HEK293 (cell line): Measurements from ENCODE around the gene SFT2D3.

ENCODE experiments used
- CTCF ChIA-PET: fragments of 350-600 bp; formaldehyde crosslinking; extraction: SDS; loops from one replicate; lab custom pipeline; 2021; ENCODE audit warnings: antibody characterized with exemption; lab: Yijun Ruan, JAX
- POLR2A ChIA-PET: fragments of 300-600 bp; formaldehyde crosslinking; extraction: SDS; loops from one replicate; lab custom pipeline; 2020; ENCODE audit warnings: antibody characterized with exemption, inconsistent platforms; lab: Yijun Ruan, JAX
- H3K27ac ChIP-seq: fragments of 200-500 bp; sonication (Bioruptor generic); 2 replicates; pipeline ENCODE4 v1.5.1; 2014; ENCODE audit warnings: low read depth, low read length, control low read depth, inconsistent platforms; ENCODE audit errors: extremely low read depth
- H3K36me3 ChIP-seq, 2 experiments: fragments of 200-500 bp in 1 of 2; sonication (Bioruptor generic) in 1 of 2; 1 replicate in 1 of 2; 2 replicates in 1 of 2; pipeline ENCODE4 v1.5.1; 2014 to 2017; ENCODE audit warnings: inconsistent platforms in 2 of 2, low read length in 2 of 2; ENCODE audit not compliant: control insufficient read depth in 2 of 2, insufficient read depth in 1 of 2
- H3K4me1 ChIP-seq: fragments of 200-500 bp; sonication (Bioruptor generic); 2 replicates; pipeline ENCODE4 v1.5.1; 2014; ENCODE audit warnings: mild to moderate bottlenecking, low read length, inconsistent platforms; ENCODE audit not compliant: control insufficient read depth, insufficient read depth
- H3K4me3 ChIP-seq: 2 replicates; pipeline ENCODE4 v1.5.1; 2011; ENCODE audit warnings: low read depth, mild to moderate bottlenecking, control low read depth, low read length, moderate library complexity
- H3K9me3 ChIP-seq: fragments of 200-500 bp; sonication (Bioruptor generic); 2 replicates; pipeline ENCODE4 v1.5.1; 2014; ENCODE audit warnings: low read depth, low read length, inconsistent platforms; ENCODE audit not compliant: control insufficient read depth, insufficient read depth
- OVOL3 ChIP-seq: fragments of 450-650 bp; formaldehyde crosslinking; IDR thresholded peaks from 2 replicates; pipeline ENCODE4 v1.5.1; 2016; ENCODE audit warnings: missing biosample characterization, missing genetic modification characterization
- SCRT2 ChIP-seq: fragments of 450-650 bp; formaldehyde crosslinking; IDR thresholded peaks from 2 replicates; pipeline ENCODE4 v1.5.1; 2016; ENCODE audit warnings: missing biosample characterization, missing genetic modification characterization
- YY1 ChIP-seq: fragments of 450-650 bp; formaldehyde crosslinking; IDR thresholded peaks from 2 replicates; pipeline ENCODE4 v1.5.1; 2018; ENCODE audit warnings: missing biosample characterization, missing genetic modification characterization
- ZFP37 ChIP-seq: fragments of 450-650 bp; formaldehyde crosslinking; IDR thresholded peaks from 2 replicates; pipeline ENCODE4 v1.5.1; 2016; ENCODE audit warnings: missing biosample characterization, missing genetic modification characterization
- ZIC2 ChIP-seq: fragments of 450-650 bp; formaldehyde crosslinking; IDR thresholded peaks from 2 replicates; pipeline ENCODE4 v1.5.1; 2016; ENCODE audit warnings: missing biosample characterization, missing genetic modification characterization
- ZNF16 ChIP-seq: fragments of 450-650 bp; formaldehyde crosslinking; IDR thresholded peaks from 2 replicates; pipeline ENCODE4 v1.5.1; 2016; ENCODE audit warnings: low read depth, missing biosample characterization, missing genetic modification characterization
- ZNF169 ChIP-seq: fragments of 450-650 bp; formaldehyde crosslinking; IDR thresholded peaks from 2 replicates; pipeline ENCODE4 v1.5.1; 2016; ENCODE audit warnings: missing biosample characterization, missing genetic modification characterization
- ZNF175 ChIP-seq: fragments of 450-650 bp; formaldehyde crosslinking; IDR thresholded peaks from 2 replicates; pipeline ENCODE4 v1.5.1; 2016; ENCODE audit warnings: missing biosample characterization, missing genetic modification characterization
- ZNF23 ChIP-seq: fragments of 450-650 bp; formaldehyde crosslinking; IDR thresholded peaks from 2 replicates; pipeline ENCODE4 v1.5.1; 2016; ENCODE audit warnings: missing biosample characterization, missing genetic modification characterization, borderline replicate concordance
- ZNF335 ChIP-seq: fragments of 450-650 bp; formaldehyde crosslinking; conservative IDR thresholded peaks from 2 replicates; pipeline ENCODE4 v1.5.1; 2016; ENCODE audit warnings: missing biosample characterization, missing genetic modification characterization
- ZNF48 ChIP-seq: fragments of 450-650 bp; formaldehyde crosslinking; IDR thresholded peaks from 2 replicates; pipeline ENCODE4 v1.5.1; 2016; ENCODE audit warnings: missing biosample characterization, missing genetic modification characterization
- ZNF501 ChIP-seq: fragments of 450-650 bp; formaldehyde crosslinking; IDR thresholded peaks from 2 replicates; pipeline ENCODE4 v1.5.1; 2016; ENCODE audit warnings: missing biosample characterization, missing genetic modification characterization
- ZNF654 ChIP-seq: fragments of 450-650 bp; formaldehyde crosslinking; IDR thresholded peaks from 2 replicates; pipeline ENCODE4 v1.5.1; 2016; ENCODE audit warnings: low read depth, missing biosample characterization, missing genetic modification characterization
- ZNF670 ChIP-seq: fragments of 450-650 bp; formaldehyde crosslinking; IDR thresholded peaks from 2 replicates; pipeline ENCODE4 v1.5.1; 2016; ENCODE audit warnings: missing biosample characterization, missing genetic modification characterization, low read depth
- ZNF677 ChIP-seq: fragments of 450-650 bp; IDR thresholded peaks from 2 replicates; pipeline ENCODE4 v1.5.0; 2018; ENCODE audit warnings: missing biosample characterization, mild to moderate bottlenecking, missing genetic modification characterization, moderate library complexity
- ZSCAN23 ChIP-seq: fragments of 450-650 bp; formaldehyde crosslinking; IDR thresholded peaks from 2 replicates; pipeline ENCODE4 v1.5.1; 2016; ENCODE audit warnings: missing biosample characterization, missing genetic modification characterization
- TF ChIP-seq, protein P1 (sequence below): IDR thresholded peaks from 2 replicates; pipeline ENCODE4 v1.6.1; 2011; ENCODE audit warnings: mild to moderate bottlenecking, low read depth, low read length, borderline replicate concordance
- TF ChIP-seq, protein P2 (sequence below): fragments of 450-650 bp; formaldehyde crosslinking; IDR thresholded peaks from 2 replicates; pipeline ENCODE4 v1.5.1; 2017; ENCODE audit warnings: missing biosample characterization, mild to moderate bottlenecking, missing genetic modification characterization, moderate library complexity
- TF ChIP-seq, protein P3 (sequence below): sonication (generic); formaldehyde crosslinking; IDR thresholded peaks from 2 replicates; pipeline ENCODE4 v1.8.1; 2022; ENCODE audit warnings: mild to moderate bottlenecking, moderate library complexity, missing genetic modification reagents
- TF ChIP-seq, protein P4 (sequence below): fragments of 450-650 bp; formaldehyde crosslinking; IDR thresholded peaks from 2 replicates; pipeline ENCODE4 v1.5.1; 2016; ENCODE audit warnings: missing biosample characterization, missing genetic modification characterization
- TF ChIP-seq, protein P5 (sequence below): fragments of 450-650 bp; formaldehyde crosslinking; IDR thresholded peaks from 2 replicates; pipeline ENCODE4 v1.5.0; 2017; ENCODE audit warnings: missing biosample characterization, missing genetic modification characterization, borderline replicate concordance
- TF ChIP-seq, protein P6 (sequence below): fragments of 450-650 bp; formaldehyde crosslinking; IDR thresholded peaks from 2 replicates; pipeline ENCODE4 v1.5.1; 2016; ENCODE audit warnings: missing biosample characterization, missing genetic modification characterization
- TF ChIP-seq, protein P7 (sequence below): fragments of 450-650 bp; formaldehyde crosslinking; conservative IDR thresholded peaks from 2 replicates; pipeline ENCODE4 v1.5.1; 2016; ENCODE audit warnings: low read depth, missing biosample characterization, missing genetic modification characterization

The SFT2D3 gene

DNA sequence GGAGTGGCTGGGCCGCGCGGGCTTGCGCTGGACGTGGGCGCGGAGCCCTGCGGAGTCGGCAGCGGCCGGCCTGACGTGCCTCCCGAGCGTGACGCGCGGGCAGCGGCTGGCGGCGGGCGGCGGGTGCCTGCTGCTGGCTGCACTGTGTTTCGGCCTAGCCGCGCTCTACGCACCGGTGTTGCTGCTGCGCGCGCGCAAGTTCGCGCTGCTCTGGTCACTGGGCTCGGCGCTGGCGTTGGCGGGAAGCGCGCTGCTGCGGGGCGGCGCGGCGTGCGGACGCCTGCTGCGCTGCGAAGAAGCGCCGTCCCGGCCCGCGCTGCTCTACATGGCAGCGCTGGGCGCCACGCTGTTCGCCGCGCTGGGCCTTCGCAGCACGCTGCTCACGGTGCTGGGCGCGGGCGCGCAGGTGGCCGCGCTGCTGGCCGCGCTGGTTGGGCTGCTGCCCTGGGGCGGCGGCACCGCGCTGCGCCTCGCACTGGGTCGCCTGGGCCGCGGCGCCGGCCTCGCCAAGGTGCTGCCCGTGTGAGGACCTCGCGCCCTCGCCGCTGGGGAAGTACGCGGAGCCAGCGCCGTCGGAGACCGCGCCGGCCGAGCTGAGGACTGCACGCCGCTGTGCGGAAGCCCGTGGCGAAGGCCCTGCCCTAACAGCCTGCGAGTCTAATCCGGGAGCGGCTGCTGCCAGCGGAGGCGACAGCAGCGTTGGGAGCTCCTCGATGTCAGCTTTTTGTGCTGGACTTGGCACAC, 526 bp downstream of the SFT2D3 start:
- H3K9me3 ChIP-seq = no peaks in the 10 kb centered on the region
- ChIA-PET POLR2A (interaction anchor here (0.7 to 1.9 kb wide), 5 partner anchors 19 to 175 kb away, joined by 3 to 12 read pairs (median 4); partner anchors contain the start of genes IWS1 and LIMS2), CTCF (interaction anchor here (0.6 to 0.8 kb wide), 3 partner anchors 47 to 108 kb away, joined by 3 read pairs; no protein-coding TSS in a partner anchor)
- H3K4me1 ChIP-seq = no peaks in the 10 kb centered on the region; the same call in 1 of the 2 replicates
- peak overlapping the region; percentile 95 for H3K27ac ChIP-seq
- H3K4me3 ChIP-seq = peak overlapping the region; percentile 60
- H3K36me3 ChIP-seq = peaks cover 8 to 29% of the 10 kb centered on the region in 2 experiments
- TF ChIP-seq ZNF169 (tag by site-specific recombination) (no peak), OVOL3 (tag by site-specific recombination) (no peak), YY1 (tag by site-specific recombination) (0 out of 2 replicates have a peak, but pooled peaks have one; percentile 3), ZNF654 (tag by site-specific recombination) (no peak), ZNF677 (tag by site-specific recombination) (0 out of 2 replicates have a peak, but pooled peaks have one; percentile 16), ZFP37 (tag by site-specific recombination) (peak; percentile 58; the same call in 1 of the 2 replicates), ZIC2 (tag by site-specific recombination) (peak; percentile 70; the same call in 1 of the 2 replicates), ZNF335 (tag by site-specific recombination) (peak; percentile 48; the same call in 1 of the 2 replicates), ZNF16 (no peak), SCRT2 (tag by site-specific recombination) (no peak), ZNF670 (tag by site-specific recombination) (no peak), ZNF23 (tag by site-specific recombination) (no peak), ZNF501 (tag by site-specific recombination) (no peak), ZNF175 (tag by site-specific recombination) (no peak), ZNF48 (tag by site-specific recombination) (no peak), ZSCAN23 (tag by site-specific recombination) (no peak)
- TF ChIP-seq, protein P1, sequence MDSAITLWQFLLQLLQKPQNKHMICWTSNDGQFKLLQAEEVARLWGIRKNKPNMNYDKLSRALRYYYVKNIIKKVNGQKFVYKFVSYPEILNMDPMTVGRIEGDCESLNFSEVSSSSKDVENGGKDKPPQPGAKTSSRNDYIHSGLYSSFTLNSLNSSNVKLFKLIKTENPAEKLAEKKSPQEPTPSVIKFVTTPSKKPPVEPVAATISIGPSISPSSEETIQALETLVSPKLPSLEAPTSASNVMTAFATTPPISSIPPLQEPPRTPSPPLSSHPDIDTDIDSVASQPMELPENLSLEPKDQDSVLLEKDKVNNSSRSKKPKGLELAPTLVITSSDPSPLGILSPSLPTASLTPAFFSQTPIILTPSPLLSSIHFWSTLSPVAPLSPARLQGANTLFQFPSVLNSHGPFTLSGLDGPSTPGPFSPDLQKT = no peak
- TF ChIP-seq, protein P2, sequence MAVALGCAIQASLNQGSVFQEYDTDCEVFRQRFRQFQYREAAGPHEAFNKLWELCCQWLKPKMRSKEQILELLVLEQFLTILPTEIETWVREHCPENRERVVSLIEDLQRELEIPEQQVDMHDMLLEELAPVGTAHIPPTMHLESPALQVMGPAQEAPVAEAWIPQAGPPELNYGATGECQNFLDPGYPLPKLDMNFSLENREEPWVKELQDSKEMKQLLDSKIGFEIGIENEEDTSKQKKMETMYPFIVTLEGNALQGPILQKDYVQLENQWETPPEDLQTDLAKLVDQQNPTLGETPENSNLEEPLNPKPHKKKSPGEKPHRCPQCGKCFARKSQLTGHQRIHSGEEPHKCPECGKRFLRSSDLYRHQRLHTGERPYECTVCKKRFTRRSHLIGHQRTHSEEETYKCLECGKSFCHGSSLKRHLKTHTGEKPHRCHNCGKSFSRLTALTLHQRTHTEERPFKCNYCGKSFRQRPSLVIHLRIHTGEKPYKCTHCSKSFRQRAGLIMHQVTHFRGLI (tag by site-specific recombination) = peak; percentile 71; the same call in 1 of the 2 replicates
- TF ChIP-seq, protein P3, sequence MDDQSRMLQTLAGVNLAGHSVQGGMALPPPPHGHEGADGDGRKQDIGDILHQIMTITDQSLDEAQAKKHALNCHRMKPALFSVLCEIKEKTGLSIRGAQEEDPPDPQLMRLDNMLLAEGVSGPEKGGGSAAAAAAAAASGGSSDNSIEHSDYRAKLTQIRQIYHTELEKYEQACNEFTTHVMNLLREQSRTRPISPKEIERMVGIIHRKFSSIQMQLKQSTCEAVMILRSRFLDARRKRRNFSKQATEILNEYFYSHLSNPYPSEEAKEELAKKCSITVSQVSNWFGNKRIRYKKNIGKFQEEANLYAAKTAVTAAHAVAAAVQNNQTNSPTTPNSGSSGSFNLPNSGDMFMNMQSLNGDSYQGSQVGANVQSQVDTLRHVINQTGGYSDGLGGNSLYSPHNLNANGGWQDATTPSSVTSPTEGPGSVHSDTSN = peak; percentile 74
- TF ChIP-seq, protein P4, sequence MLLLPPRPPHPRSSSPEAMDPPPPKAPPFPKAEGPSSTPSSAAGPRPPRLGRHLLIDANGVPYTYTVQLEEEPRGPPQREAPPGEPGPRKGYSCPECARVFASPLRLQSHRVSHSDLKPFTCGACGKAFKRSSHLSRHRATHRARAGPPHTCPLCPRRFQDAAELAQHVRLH (tag by site-specific recombination) = no peak
- TF ChIP-seq, protein P5, sequence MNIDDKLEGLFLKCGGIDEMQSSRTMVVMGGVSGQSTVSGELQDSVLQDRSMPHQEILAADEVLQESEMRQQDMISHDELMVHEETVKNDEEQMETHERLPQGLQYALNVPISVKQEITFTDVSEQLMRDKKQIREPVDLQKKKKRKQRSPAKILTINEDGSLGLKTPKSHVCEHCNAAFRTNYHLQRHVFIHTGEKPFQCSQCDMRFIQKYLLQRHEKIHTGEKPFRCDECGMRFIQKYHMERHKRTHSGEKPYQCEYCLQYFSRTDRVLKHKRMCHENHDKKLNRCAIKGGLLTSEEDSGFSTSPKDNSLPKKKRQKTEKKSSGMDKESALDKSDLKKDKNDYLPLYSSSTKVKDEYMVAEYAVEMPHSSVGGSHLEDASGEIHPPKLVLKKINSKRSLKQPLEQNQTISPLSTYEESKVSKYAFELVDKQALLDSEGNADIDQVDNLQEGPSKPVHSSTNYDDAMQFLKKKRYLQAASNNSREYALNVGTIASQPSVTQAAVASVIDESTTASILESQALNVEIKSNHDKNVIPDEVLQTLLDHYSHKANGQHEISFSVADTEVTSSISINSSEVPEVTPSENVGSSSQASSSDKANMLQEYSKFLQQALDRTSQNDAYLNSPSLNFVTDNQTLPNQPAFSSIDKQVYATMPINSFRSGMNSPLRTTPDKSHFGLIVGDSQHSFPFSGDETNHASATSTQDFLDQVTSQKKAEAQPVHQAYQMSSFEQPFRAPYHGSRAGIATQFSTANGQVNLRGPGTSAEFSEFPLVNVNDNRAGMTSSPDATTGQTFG (tag by site-specific recombination) = no peak
- TF ChIP-seq, protein P6, sequence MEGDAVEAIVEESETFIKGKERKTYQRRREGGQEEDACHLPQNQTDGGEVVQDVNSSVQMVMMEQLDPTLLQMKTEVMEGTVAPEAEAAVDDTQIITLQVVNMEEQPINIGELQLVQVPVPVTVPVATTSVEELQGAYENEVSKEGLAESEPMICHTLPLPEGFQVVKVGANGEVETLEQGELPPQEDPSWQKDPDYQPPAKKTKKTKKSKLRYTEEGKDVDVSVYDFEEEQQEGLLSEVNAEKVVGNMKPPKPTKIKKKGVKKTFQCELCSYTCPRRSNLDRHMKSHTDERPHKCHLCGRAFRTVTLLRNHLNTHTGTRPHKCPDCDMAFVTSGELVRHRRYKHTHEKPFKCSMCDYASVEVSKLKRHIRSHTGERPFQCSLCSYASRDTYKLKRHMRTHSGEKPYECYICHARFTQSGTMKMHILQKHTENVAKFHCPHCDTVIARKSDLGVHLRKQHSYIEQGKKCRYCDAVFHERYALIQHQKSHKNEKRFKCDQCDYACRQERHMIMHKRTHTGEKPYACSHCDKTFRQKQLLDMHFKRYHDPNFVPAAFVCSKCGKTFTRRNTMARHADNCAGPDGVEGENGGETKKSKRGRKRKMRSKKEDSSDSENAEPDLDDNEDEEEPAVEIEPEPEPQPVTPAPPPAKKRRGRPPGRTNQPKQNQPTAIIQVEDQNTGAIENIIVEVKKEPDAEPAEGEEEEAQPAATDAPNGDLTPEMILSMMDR = peak; percentile 63
- TF ChIP-seq, protein P7, sequence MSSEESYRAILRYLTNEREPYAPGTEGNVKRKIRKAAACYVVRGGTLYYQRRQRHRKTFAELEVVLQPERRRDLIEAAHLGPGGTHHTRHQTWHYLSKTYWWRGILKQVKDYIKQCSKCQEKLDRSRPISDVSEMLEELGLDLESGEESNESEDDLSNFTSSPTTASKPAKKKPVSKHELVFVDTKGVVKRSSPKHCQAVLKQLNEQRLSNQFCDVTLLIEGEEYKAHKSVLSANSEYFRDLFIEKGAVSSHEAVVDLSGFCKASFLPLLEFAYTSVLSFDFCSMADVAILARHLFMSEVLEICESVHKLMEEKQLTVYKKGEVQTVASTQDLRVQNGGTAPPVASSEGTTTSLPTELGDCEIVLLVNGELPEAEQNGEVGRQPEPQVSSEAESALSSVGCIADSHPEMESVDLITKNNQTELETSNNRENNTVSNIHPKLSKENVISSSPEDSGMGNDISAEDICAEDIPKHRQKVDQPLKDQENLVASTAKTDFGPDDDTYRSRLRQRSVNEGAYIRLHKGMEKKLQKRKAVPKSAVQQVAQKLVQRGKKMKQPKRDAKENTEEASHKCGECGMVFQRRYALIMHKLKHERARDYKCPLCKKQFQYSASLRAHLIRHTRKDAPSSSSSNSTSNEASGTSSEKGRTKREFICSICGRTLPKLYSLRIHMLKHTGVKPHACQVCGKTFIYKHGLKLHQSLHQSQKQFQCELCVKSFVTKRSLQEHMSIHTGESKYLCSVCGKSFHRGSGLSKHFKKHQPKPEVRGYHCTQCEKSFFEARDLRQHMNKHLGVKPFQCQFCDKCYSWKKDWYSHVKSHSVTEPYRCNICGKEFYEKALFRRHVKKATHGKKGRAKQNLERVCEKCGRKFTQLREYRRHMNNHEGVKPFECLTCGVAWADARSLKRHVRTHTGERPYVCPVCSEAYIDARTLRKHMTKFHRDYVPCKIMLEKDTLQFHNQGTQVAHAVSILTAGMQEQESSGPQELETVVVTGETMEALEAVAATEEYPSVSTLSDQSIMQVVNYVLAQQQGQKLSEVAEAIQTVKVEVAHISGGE (tag by site-specific recombination) = no peak
